GM10847 (cell line): ENCODE measurements around the gene DGKB.

Experiments
- POLR2A ChIP-seq: IDR thresholded peaks from 2 replicates; pipeline ENCODE4 v1.6.1; 2011; ENCODE audit not compliant: insufficient read length; ENCODE audit errors: extremely low read depth

The DGKB gene

GRCh38 chr7:14275356-14275755 is 627.2 kb downstream of the DGKB start:
- no peak for TF ChIP-seq POLR2A

- no peak for TF ChIP-seq POLR2A
Measured at GRCh38 chr7:14271441-14271840, 631.1 kb downstream of the DGKB start.

GRCh38 chr7:14270099-14270498 is 632.5 kb downstream of the DGKB start:
- TF ChIP-seq POLR2A = no peak

GRCh38 chr7:14260011-14260410 is 642.5 kb downstream of the DGKB start:
- TF ChIP-seq POLR2A = no peak

GRCh38 chr7:14258861-14259260 is 643.7 kb downstream of the DGKB start:
- TF ChIP-seq POLR2A = no peak

GRCh38 chr7:14258441-14258840 is 644.1 kb downstream of the DGKB start:
- no peak for TF ChIP-seq POLR2A

GRCh38 chr7:14252458-14252857 is 650.1 kb downstream of the DGKB start:
- no peak for TF ChIP-seq POLR2A

- TF ChIP-seq POLR2A = no peak
Measured at GRCh38 chr7:14242175-14242574, 660.4 kb downstream of the DGKB start.

- TF ChIP-seq POLR2A = no peak
Measured at GRCh38 chr7:14236834-14237233, 665.7 kb downstream of the DGKB start.

GRCh38 chr7:14235056-14235455 is 667.5 kb downstream of the DGKB start:
- TF ChIP-seq POLR2A = no peak

- TF ChIP-seq POLR2A = no peak
Measured at GRCh38 chr7:14233868-14234369, 668.6 kb downstream of the DGKB start.

- TF ChIP-seq POLR2A = no peak
Measured at GRCh38 chr7:14233076-14233867, 669.3 kb downstream of the DGKB start.

- TF ChIP-seq POLR2A = no peak
Measured at GRCh38 chr7:14229047-14229446, 673.5 kb downstream of the DGKB start.

GRCh38 chr7:14228341-14228740 is 674.2 kb downstream of the DGKB start:
- no peak for TF ChIP-seq POLR2A

GRCh38 chr7:14226126-14226525 is 676.4 kb downstream of the DGKB start:
- no peak for TF ChIP-seq POLR2A

GRCh38 chr7:14219125-14219524 is 683.4 kb downstream of the DGKB start:
- TF ChIP-seq POLR2A = no peak

GRCh38 chr7:14218338-14218737 is 684.2 kb downstream of the DGKB start:
- TF ChIP-seq POLR2A = no peak

- no peak for TF ChIP-seq POLR2A
Measured at GRCh38 chr7:14209896-14210484, 692.6 kb downstream of the DGKB start.
